ENCODE results near the gene FIGNL2. TPM values are rescaled to one million over a fixed set of nuclear protein-coding genes. Genes with fewer than 3 reads are reported as not detected.

FIGNL2 gene
- total and polyA plus RNA-seq, 2 experiments from 2014 or later: 1.1 to 5.2 TPM

- no peak overlapping the region for H3K4me3 Mint-ChIP-seq
- no peak overlapping the region for H3K4me3 ChIP-seq
- no peaks in the 10 kb centered on the region for H3F3A ChIP-seq (replicated peaks; ENCODE audit: low read depth)
Measured at GRCh38 chr12:51785906-51786305, 62.6 kb downstream of the FIGNL2 start.

More at GRCh38 chr12:51785906-51786305, 62.6 kb downstream of the FIGNL2 start:
- H3K27me3 Mint-ChIP-seq (ENCODE audit: insufficient read depth, low read depth, poor library complexity): peaks cover 2% of the 10 kb centered on the region
- H3K4me1 ChIP-seq (ENCODE audit: insufficient read depth): no peaks in the 10 kb centered on the region
- H3K9me2 ChIP-seq (ENCODE audit: insufficient read depth): no peaks in the 10 kb centered on the region
- H4K20me1 ChIP-seq (replicated peaks; ENCODE audit: insufficient read depth): no peaks in the 10 kb centered on the region; the same call in none of the 2 replicates
- H3K79me2 ChIP-seq (replicated peaks; ENCODE audit: insufficient read depth): no peaks in the 10 kb centered on the region
- ATAC-seq: no peak
- no peak overlapping the region for H3K27ac Mint-ChIP-seq
- H3K27ac ChIP-seq (ENCODE audit: low read depth): no peak overlapping the region
- no peak overlapping the region for H3K4me2 ChIP-seq
- peaks cover 9% of the 10 kb centered on the region; the same call in 1 of the 3 replicates for H3K36me3 Mint-ChIP-seq (ENCODE audit: low read depth)
- no peak overlapping the region for H2AFZ ChIP-seq
- no peaks in the 10 kb centered on the region for H3K9me3 Mint-ChIP-seq
- H3K27me3 ChIP-seq (ENCODE audit: insufficient read depth): no peaks in the 10 kb centered on the region
- no peaks in the 10 kb centered on the region for H3K36me3 ChIP-seq (ENCODE audit: insufficient read depth)
- TF ChIP-seq REST (IDR thresholded peaks at IDR 0.05; ENCODE audit: unreplicated experiment) (no peak), ZNF331 (CRISPR knock-in tag; IDR thresholded peaks at IDR 0.05; ENCODE audit: low read depth) (no peak), EZH2phosphoT487 (IDR thresholded peaks at IDR 0.05; ENCODE audit: unreplicated experiment) (no peak), STAT1 (IDR thresholded peaks at IDR 0.05; ENCODE audit: unreplicated experiment) (no peak), NANOG (IDR thresholded peaks at IDR 0.05; ENCODE audit: borderline replicate concordance) (no peak), JUNB (IDR thresholded peaks at IDR 0.05; ENCODE audit: unreplicated experiment) (no peak), CREB1 (CRISPR knock-in tag; IDR thresholded peaks at IDR 0.05; ENCODE audit: low read depth) (no peak), ETS1 (IDR thresholded peaks at IDR 0.05) (no peak), ZNF462 (CRISPR knock-in tag; IDR thresholded peaks at IDR 0.05) (no peak), EZH2 (IDR thresholded peaks at IDR 0.05; ENCODE audit: low read depth, unreplicated experiment) (no peak), CTCF (conservative IDR thresholded peaks at IDR 0.05; ENCODE audit: low read depth in 2 of 2) (no peak)
- DNase-seq (ENCODE audit: low spot score): no peak
- no peaks in the 10 kb centered on the region for H3K4me1 Mint-ChIP-seq
